Body of pancreas (tissue), 4 donors: ENCODE data around the gene ZNF780A. TPM values are rescaled to one million over a fixed set of nuclear protein-coding genes. Genes with fewer than 3 reads are reported as not detected.

ENCODE experiments used
- ATAC-seq: fragments of 150-250 bp; one replicate; pipeline ENCODE4 v1.9.1; 2016
- DNase-seq, 4 donors: peaks; one replicate each; pipeline ENCODE4 v3.0.0-alpha.2; 2019
- H3K27ac ChIP-seq, 4 donors: fragments of 200-600 bp; sonication (generic); 1 replicate in 3 of 4; 2 replicates in 1 of 4; pipeline versions ENCODE4 v1.5.1 to v1.6.1; 2016 to 2019; ENCODE audit warnings: mild to moderate bottlenecking in 1 of 4, mixed read lengths in 1 of 4, moderate library complexity in 1 of 4
- H3K27me3 ChIP-seq, 2 donors: fragments of 200-600 bp; sonication (generic); one replicate each; pipeline ENCODE4 v1.6.0; 2016; ENCODE audit warnings: mild to moderate bottlenecking in 1 of 2
- H3K36me3 ChIP-seq, 2 donors: fragments of 200-600 bp; sonication (generic); replicated peaks in 1 of 2; 2 replicates each; pipeline ENCODE4 v1.5.1; 2016; ENCODE audit warnings: low read depth in 2 of 2; ENCODE audit not compliant: insufficient read depth in 1 of 2
- H3K4me1 ChIP-seq: fragments of 200-600 bp; sonication (generic); one replicate; pipeline ENCODE4 v1.6.0; 2016
- H3K4me3 ChIP-seq, 2 donors: fragments of 200-600 bp; sonication (generic); 1 replicate in 1 of 2; 2 replicates in 1 of 2; pipeline ENCODE4 v1.5.1; 2016 to 2019
- H3K9me3 ChIP-seq, 3 donors: fragments of 200-600 bp; sonication (generic); 1 replicate in 2 of 3; 2 replicates in 1 of 3; pipeline ENCODE4 v1.5.1; 2016
- POLR2A ChIP-seq, 3 donors: fragments of 450-650 bp; IDR thresholded peaks; one replicate each; pipeline ENCODE4 v1.6.1; 2016; ENCODE audit warnings: antibody characterized with exemption in 3 of 3, mild to moderate bottlenecking in 2 of 3
- WGBS, 2 donors: methylation state at CpG; one replicate each; pipeline ENCODE4 v1.1.5; 2017; 5-methylcytosine and 5-hydroxymethylcytosine counted together
- intact Hi-C: fragments of 100-400 bp; cut with DNase I; formaldehyde crosslinking; loops from one replicate; pipeline ENCODE4 v1.15.1; 2023
- total RNA-seq, 2 donors: library from RNA; depleted of rRNA; stranded (reverse); fragments of >200 nt; gene quantifications; one replicate each; pipeline ENCODE4 v1.1.0, GENCODE V29; 2016
- TF ChIP-seq, protein P1 (sequence below), 7 experiments: fragments of 450-650 bp in 4 of 7; fragments of 200-600 bp in 3 of 7; sonication (generic) in 3 of 7; IDR thresholded peaks; one replicate each; pipeline ENCODE4 v1.5.1; 2016 to 2019; ENCODE audit warnings: antibody characterized with exemption in 7 of 7

The ZNF780A gene
- 10 to 100 TPM in 1 of 2 donors, 1 to 10 TPM in 1; 3.3 to 18.9 TPM for total RNA-seq

- intact Hi-C loops = no loop called here
- peak; percentile 18 to 74 (median 66) for TF ChIP-seq POLR2A (IDR thresholded peaks at IDR 0.05)
- TF ChIP-seq, protein P1, sequence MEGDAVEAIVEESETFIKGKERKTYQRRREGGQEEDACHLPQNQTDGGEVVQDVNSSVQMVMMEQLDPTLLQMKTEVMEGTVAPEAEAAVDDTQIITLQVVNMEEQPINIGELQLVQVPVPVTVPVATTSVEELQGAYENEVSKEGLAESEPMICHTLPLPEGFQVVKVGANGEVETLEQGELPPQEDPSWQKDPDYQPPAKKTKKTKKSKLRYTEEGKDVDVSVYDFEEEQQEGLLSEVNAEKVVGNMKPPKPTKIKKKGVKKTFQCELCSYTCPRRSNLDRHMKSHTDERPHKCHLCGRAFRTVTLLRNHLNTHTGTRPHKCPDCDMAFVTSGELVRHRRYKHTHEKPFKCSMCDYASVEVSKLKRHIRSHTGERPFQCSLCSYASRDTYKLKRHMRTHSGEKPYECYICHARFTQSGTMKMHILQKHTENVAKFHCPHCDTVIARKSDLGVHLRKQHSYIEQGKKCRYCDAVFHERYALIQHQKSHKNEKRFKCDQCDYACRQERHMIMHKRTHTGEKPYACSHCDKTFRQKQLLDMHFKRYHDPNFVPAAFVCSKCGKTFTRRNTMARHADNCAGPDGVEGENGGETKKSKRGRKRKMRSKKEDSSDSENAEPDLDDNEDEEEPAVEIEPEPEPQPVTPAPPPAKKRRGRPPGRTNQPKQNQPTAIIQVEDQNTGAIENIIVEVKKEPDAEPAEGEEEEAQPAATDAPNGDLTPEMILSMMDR (IDR thresholded peaks at IDR 0.05) = peak in 1 of 7 experiments; percentile 7
- Histone ChIP-seq H3K27me3 (no peaks in the 10 kb centered on the region), H3K9me3 (no peaks in the 10 kb centered on the region), H3K4me3 (peak within 1 kb of the TSS; percentile 75 to 80), H3K27ac (peak within 1 kb of the TSS; percentile 86 to 95 (median 88)), H3K4me1 (peaks cover 12% of the 10 kb centered on the region), H3K36me3 (no peaks in the 10 kb centered on the region)
- 0 to 1% methylated on average over 23 to 43 of the region's 47 CpGs for whole genome bisulfite sequencing, 2 donors
- ATAC-seq (peak; percentile 94), DNase-seq (peak; percentile 72 to 86 (median 74))
These were observed at the start of gene ZNF780A for GRCh38 chr19:40090241-40091204. TSS of gene ZNF780A (minus strand) at chr19:40090943. CDS start at chr19:40084753, 6,190 bp downstream.

DNA sequence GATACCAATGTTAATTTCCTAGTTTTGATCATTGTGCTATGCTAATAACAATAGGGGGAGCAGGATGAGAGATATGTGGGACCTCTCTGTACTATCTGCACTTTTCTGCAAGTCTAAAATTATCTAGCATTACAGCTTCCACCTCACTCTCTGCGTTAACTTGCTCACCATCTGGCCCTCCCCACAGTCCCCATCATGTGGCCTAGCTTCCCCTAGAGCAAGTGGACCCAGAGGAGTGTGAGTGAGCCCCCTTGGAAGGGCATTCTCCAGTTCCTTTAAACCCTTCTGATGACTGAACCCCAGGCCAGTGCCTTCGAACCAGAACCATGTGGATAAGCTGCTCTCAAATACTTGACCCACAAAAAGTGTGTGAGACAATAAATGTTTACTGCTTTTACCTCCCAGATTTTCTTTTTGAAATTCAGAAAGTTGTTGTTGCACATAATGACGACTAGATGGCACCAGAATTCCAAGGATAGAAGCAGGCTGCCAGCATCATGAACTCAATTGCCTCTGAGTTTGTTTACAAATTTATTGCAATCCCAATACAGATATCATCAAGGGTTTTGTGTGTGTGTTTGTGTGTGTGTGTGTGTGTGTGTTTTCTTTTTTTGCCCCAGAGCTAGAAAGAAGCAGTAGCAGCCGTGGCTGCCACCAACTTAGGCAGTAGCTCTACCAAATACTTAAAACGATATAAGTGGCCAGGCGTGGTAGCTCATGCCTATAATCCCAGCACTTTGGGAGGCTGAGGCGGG, 49.0 kb upstream of the ZNF780A start:
- Histone ChIP-seq H3K4me1 (no peaks in the 10 kb centered on the region), H3K36me3 (no peaks in the 10 kb centered on the region), H3K9me3 (no peaks in the 10 kb centered on the region), H3K4me3 (no peak overlapping the region), H3K27ac (no peak overlapping the region), H3K27me3 (no peaks in the 10 kb centered on the region)
- intact Hi-C loops = loop anchor here (5.0 kb wide), 1 partner anchor 498 kb away; no protein-coding TSS in a partner anchor
- no peak for TF ChIP-seq POLR2A (IDR thresholded peaks at IDR 0.05)
- TF ChIP-seq, protein P1 (IDR thresholded peaks at IDR 0.05) = peak; percentile 56 to 88 (median 82)
- ATAC-seq = no peak
- 14 to 24% methylated on average over 7 of the region's 7 CpGs for WGBS, 2 donors
- DNase-seq = peak in 2 of 4 donors; percentile 23 to 34

- DNase-seq = no peak
- no peak for ATAC-seq
- WGBS, 2 donors = 60 to 71% methylated on average over 5 of the region's 5 CpGs
- H3K4me1 ChIP-seq = no peaks in the 10 kb centered on the region
- TF ChIP-seq POLR2A (IDR thresholded peaks at IDR 0.05) = no peak
- TF ChIP-seq, protein P1 (IDR thresholded peaks at IDR 0.05) = no peak
- intact Hi-C loops = loop anchor here (5.0 kb wide), 1 partner anchor 500 kb away; no protein-coding TSS in a partner anchor
- H3K4me3 ChIP-seq = no peak overlapping the region
- no peaks in the 10 kb centered on the region for H3K9me3 ChIP-seq
- H3K27ac ChIP-seq = no peak overlapping the region
- no peaks in the 10 kb centered on the region for H3K36me3 ChIP-seq
- H3K27me3 ChIP-seq = no peaks in the 10 kb centered on the region
These were observed 46.1 kb upstream of the ZNF780A start for GRCh38 chr19:40136818-40137217.

- intact Hi-C loops = loop anchor here (5.0 kb wide), 1 partner anchor 502 kb away; no protein-coding TSS in a partner anchor
- Histone ChIP-seq H3K9me3 (no peaks in the 10 kb centered on the region), H3K27me3 (no peaks in the 10 kb centered on the region), H3K27ac (no peak overlapping the region), H3K4me3 (no peak overlapping the region), H3K4me1 (no peaks in the 10 kb centered on the region), H3K36me3 (no peaks in the 10 kb centered on the region)
- ATAC-seq (no peak), DNase-seq (no peak)
- no peak for TF ChIP-seq POLR2A (IDR thresholded peaks at IDR 0.05)
- TF ChIP-seq, protein P1 (IDR thresholded peaks at IDR 0.05) = no peak
These were observed 44.1 kb upstream of the ZNF780A start for GRCh38 chr19:40134866-40135265.
